K562 (cell line): ENCODE measurements around the gene PRCP. TPM values are rescaled to one million over a fixed set of nuclear protein-coding genes. Genes with fewer than 3 reads are reported as not detected.

Experiments used
- CBFA2T2 ChIP-seq: fragments of 450-650 bp; conservative IDR thresholded peaks from 2 replicates; pipeline ENCODE4 v1.6.1; 2017; ENCODE audit warnings: mild to moderate bottlenecking
- CEBPB ChIP-seq: fragments of 450-650 bp; IDR thresholded peaks from 2 replicates; pipeline ENCODE4 v1.6.1; 2016; ENCODE audit warnings: missing genetic modification characterization, missing compliant biosample characterization
- CEBPG ChIP-seq, 3 experiments: fragments of 200-800 bp in 1 of 3; sonication (Bioruptor generic) in 1 of 3; sonication (generic) in 1 of 3; formaldehyde crosslinking in 1 of 3; IDR thresholded peaks in 2 of 3; conservative IDR thresholded peaks in 1 of 3; 2 replicates each; pipeline versions ENCODE4 v1.6.1 to v1.8.0; 2016 to 2022; ENCODE audit warnings: missing compliant biosample characterization in 2 of 3, missing genetic modification characterization in 2 of 3, mild to moderate bottlenecking in 1 of 3, missing genetic modification reagents in 1 of 3
- ELK1 ChIP-seq: sonication (generic); formaldehyde crosslinking; IDR thresholded peaks from 2 replicates; pipeline ENCODE4 v1.8.1; 2022; ENCODE audit warnings: missing genetic modification reagents
- EP300 ChIP-seq: IDR thresholded peaks from 2 replicates; pipeline ENCODE4 v1.6.1; 2012; ENCODE audit warnings: low read length, improper control_type of control experiment
- EP400 ChIP-seq: fragments of 450-650 bp; IDR thresholded peaks from 2 replicates; pipeline ENCODE4 v1.6.1; 2017; ENCODE audit warnings: antibody characterized with exemption, mild to moderate bottlenecking, moderate library complexity
- FOSL1 ChIP-seq: fragments of 200-800 bp; sonication (Bioruptor generic); conservative IDR thresholded peaks from 2 replicates; pipeline ENCODE4 v1.6.1; 2016; ENCODE audit warnings: missing genetic modification characterization, missing compliant biosample characterization
- FOXA3 ChIP-seq, 2 experiments: fragments of 450-650 bp in 1 of 2; sonication (generic) in 1 of 2; formaldehyde crosslinking; IDR thresholded peaks in 1 of 2; conservative IDR thresholded peaks in 1 of 2; 2 replicates each; pipeline versions ENCODE4 v1.4.0 to v1.8.0; 2020 to 2022; ENCODE audit warnings: mild to moderate bottlenecking in 2 of 2, missing genetic modification reagents in 1 of 2
- HMG20A ChIP-seq: fragments of 450-650 bp; formaldehyde crosslinking; conservative IDR thresholded peaks from 2 replicates; pipeline ENCODE4 v1.4.0; 2020; ENCODE audit warnings: mild to moderate bottlenecking, mixed read lengths
- NCOR1 ChIP-seq: fragments of 450-650 bp; IDR thresholded peaks from 2 replicates; pipeline ENCODE4 v1.6.1; 2016; ENCODE audit warnings: mild to moderate bottlenecking, moderate library complexity
- NFE2 ChIP-seq: IDR thresholded peaks from 2 replicates; pipeline ENCODE4 v1.6.1; 2014; ENCODE audit warnings: antibody characterized with exemption, low read depth
- NFE2L1 ChIP-seq: fragments of 450-650 bp; IDR thresholded peaks from 2 replicates; pipeline ENCODE4 v1.6.1; 2016; ENCODE audit warnings: missing genetic modification characterization, low read depth, mild to moderate bottlenecking, missing compliant biosample characterization, moderate library complexity, borderline replicate concordance
- RBM34 ChIP-seq: fragments of 200-400 bp; formaldehyde crosslinking; IDR thresholded peaks from 2 replicates; pipeline ENCODE4 v1.6.1; 2018; ENCODE audit warnings: low read length, borderline replicate concordance; ENCODE audit not compliant: insufficient read depth
- SMARCA4 ChIP-seq: fragments of 450-650 bp; IDR thresholded peaks from 2 replicates; pipeline ENCODE4 v1.6.1; 2016
- ZBTB40 ChIP-seq, 2 experiments: fragments of 450-650 bp in 1 of 2; sonication (generic) in 1 of 2; formaldehyde crosslinking in 1 of 2; IDR thresholded peaks; 2 replicates each; pipeline versions ENCODE4 v1.7.1 to v1.9.0; 2016 to 2022; ENCODE audit warnings: inconsistent platforms in 1 of 2, mild to moderate bottlenecking in 1 of 2, missing genetic modification reagents in 1 of 2
- ZNF212 ChIP-seq: fragments of 450-650 bp; formaldehyde crosslinking; IDR thresholded peaks from 2 replicates; pipeline ENCODE4 v1.4.0; 2020; ENCODE audit warnings: mild to moderate bottlenecking
- ZNF57 ChIP-seq: fragments of 450-650 bp; formaldehyde crosslinking; IDR thresholded peaks from 2 replicates; pipeline ENCODE4 v1.4.0; 2020; ENCODE audit warnings: mild to moderate bottlenecking, moderate library complexity
- polyA plus RNA-seq, 8 experiments: library from polyadenylated mRNA; depleted of rRNA in 4 of 8; stranded (reverse) in 5 of 8; unstranded in 3 of 8; fragments of >200 nt; fragmentation: Nextera tagmentation in 2 of 8; fragmentation: Illumina TruSeq in 1 of 8; extraction: Ambion mirVana in 2 of 8; extraction: Trizol in 1 of 8; gene quantifications; 2 replicates each; pipeline versions ENCODE4 v1.2.1 to v1.2.3, GENCODE V29; 2011 to 2014; ENCODE audit warnings: inconsistent platforms in 1 of 8, missing spikeins in 1 of 8
- total RNA-seq, 7 experiments: library from RNA; depleted of rRNA in 6 of 7; stranded (reverse); fragments of >200 nt in 6 of 7; fragmentation: Illumina TruSeq in 2 of 7; extraction: Trizol in 2 of 7; gene quantifications; 2 replicates each; pipeline versions ENCODE4 v1.2.1 to v1.2.3, GENCODE V29; 2011 to 2021; ENCODE audit warnings: low replicate concordance in 1 of 7

PRCP gene
- total and polyA plus RNA-seq, 9 of the 15 experiments (the other 6 are each of a cell fraction or from before 2014, with no cell fraction given), result 9.5 to 43.1 (median 23.2) TPM

GRCh38 chr11:82782825-82783374, 117.3 kb downstream of the PRCP start (continued):
- TF ChIP-seq CEBPB (tag), result peak; percentile 91
- TF ChIP-seq EP400, result peak; percentile 34
- peak; percentile 43 for TF ChIP-seq NFE2L1 (tag)
- no peak for TF ChIP-seq CEBPG (CRISPR knock-in tag; IDR thresholded peaks at IDR 0.05)
- TF ChIP-seq CEBPG (tag; conservative IDR thresholded peaks at IDR 0.05 in 1 of 2, IDR thresholded peaks at IDR 0.05 in 1 of 2), result peak; percentile 60 to 85; a peak in 3 of 4 replicates
- TF ChIP-seq ELK1 (CRISPR knock-in tag), result no peak
- no peak for TF ChIP-seq FOSL1
- no peak for TF ChIP-seq ZBTB40 (IDR thresholded peaks at IDR 0.05)
- no peak for TF ChIP-seq ZBTB40 (CRISPR knock-in tag; IDR thresholded peaks at IDR 0.05)
- TF ChIP-seq NFE2, result peak; percentile 93
- TF ChIP-seq ZNF57, result no peak
- TF ChIP-seq CBFA2T2, result peak; percentile 28; the same call in 1 of the 2 replicates
- peak; percentile 37; the same call in 1 of the 2 replicates for TF ChIP-seq NCOR1
- peak; percentile 73; the same call in 1 of the 2 replicates for TF ChIP-seq EP300
- no peak for TF ChIP-seq RBM34
- TF ChIP-seq SMARCA4, result peak; percentile 78
- TF ChIP-seq HMG20A (CRISPR knock-in tag), result no peak
- TF ChIP-seq FOXA3 (CRISPR knock-in tag; conservative IDR thresholded peaks at IDR 0.05 in 1 of 2, IDR thresholded peaks at IDR 0.05 in 1 of 2), result 0 out of 4 replicates have a peak, but pooled peaks of 1 of the 2 experiments have one; percentile 19
- TF ChIP-seq ZNF212, result no peak
